ENCODE measurements around the gene PRDM16. TPM values are rescaled to one million over a fixed set of nuclear protein-coding genes. Genes with fewer than 3 reads are reported as not detected.

The PRDM16 gene
- total RNA-seq, 1 experiment from 2014 or later = 5.3 TPM

DNA sequence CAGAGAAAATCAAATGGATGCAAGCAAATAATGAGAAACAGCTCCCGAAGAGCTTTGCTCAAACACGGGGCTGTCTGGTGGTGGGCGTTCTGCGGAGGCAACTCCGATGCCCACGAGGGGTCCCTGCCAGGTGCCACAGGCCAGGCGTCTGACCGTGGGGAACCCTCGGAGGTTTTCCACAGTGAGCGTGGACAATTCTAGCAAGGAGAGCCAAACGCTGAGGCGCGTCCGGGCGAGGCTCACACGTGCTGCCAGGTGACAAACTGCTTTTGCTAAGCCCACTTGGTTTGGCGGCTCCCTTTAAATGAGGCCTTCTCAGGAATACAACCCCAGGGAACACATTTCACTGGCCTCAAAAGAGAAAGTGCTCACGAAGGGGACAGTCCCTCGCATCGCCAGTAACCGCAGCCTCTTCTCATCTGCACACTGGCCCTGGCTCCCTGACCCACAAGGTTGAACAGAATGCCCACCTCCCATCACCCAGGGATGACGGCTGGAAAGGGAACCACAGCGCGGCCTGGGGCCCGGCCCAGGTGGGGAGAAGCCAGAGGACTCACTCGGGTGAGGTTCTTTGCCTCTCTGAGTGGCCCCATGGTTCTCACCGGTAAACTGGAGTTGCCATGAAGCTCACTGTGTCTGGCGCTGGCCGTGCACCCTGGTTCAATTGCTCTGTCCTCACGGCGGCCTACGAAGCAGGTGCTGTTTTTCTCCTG lies 97.4 kb downstream of the PRDM16 start:
- no peak for DNase-seq
- H3K27me3 Mint-ChIP-seq (ENCODE audit: insufficient read depth, unreplicated experiment) = no peaks in the 10 kb centered on the region
- no TSS peak for BruUV-seq (replicated peaks)

DNA sequence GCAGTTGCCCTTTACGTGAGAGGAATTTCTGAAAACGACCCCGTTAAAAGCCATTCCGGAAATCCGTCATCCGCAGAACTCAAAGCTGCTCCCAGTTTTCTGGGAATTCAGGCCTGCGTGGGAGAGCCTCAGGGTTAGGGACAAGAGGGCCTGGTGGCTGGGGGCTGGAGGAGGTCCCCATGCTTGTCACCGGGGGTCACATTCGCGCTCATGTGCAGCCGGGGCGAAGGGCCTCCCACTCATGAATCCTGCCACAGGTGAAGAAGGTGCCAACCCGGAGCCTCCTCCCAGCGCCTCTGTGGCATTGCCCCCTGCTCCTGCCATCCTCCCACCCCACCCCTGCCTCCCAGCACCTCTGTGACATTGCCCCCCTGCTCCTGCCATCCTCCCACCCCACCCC lies 98.3 kb downstream of the PRDM16 start:
- ChIA-PET POLR2A (no interaction called here), CTCF (no interaction called here)
- H3K9me3 ChIP-seq = no peaks in the 10 kb centered on the region
- no peaks in the 10 kb centered on the region for H3K36me3 Mint-ChIP-seq (ENCODE audit: insufficient read depth, unreplicated experiment)
- H3K27ac Mint-ChIP-seq (ENCODE audit: unreplicated experiment) = no peak overlapping the region
- H3K4me3 Mint-ChIP-seq (ENCODE audit: unreplicated experiment) = no peak overlapping the region
- no peaks in the 10 kb centered on the region for H3K27me3 ChIP-seq (replicated peaks; ENCODE audit: control insufficient read depth, insufficient read depth, low read length)
- H3K27me3 Mint-ChIP-seq (ENCODE audit: insufficient read depth, unreplicated experiment) = no peaks in the 10 kb centered on the region
- BruUV-seq (replicated peaks) = no TSS peak
- intact Hi-C loops (cut with micrococcal nuclease; ENCODE audit: unreplicated experiment) = no loop called here
- DNase-seq = no peak
- H3K36me3 ChIP-seq (ENCODE audit: control insufficient read depth, insufficient read depth, low read length) = no peaks in the 10 kb centered on the region
- no peaks in the 10 kb centered on the region for H3K9me3 Mint-ChIP-seq (ENCODE audit: unreplicated experiment)
- TF ChIP-seq CTCF (IDR thresholded peaks at IDR 0.05; ENCODE audit: insufficient read depth in 1 of 2, low read depth in 1 of 2, low read length in 1 of 2, severe bottlenecking in 1 of 2, unreplicated experiment in 1 of 2) = no peak
- no peak overlapping the region for H3K4me3 ChIP-seq (ENCODE audit: low read depth, low read length)
- no peaks in the 10 kb centered on the region for H3K4me1 Mint-ChIP-seq (ENCODE audit: low read depth, unreplicated experiment)
- H3K4me1 ChIP-seq = peaks cover 10% of the 10 kb centered on the region; the same call in 1 of the 2 replicates

More for the DNA sequence above, 97.4 kb downstream of the PRDM16 start:
- no peaks in the 10 kb centered on the region for H3K4me1 Mint-ChIP-seq (ENCODE audit: low read depth, unreplicated experiment)
- H3K9me3 Mint-ChIP-seq (ENCODE audit: unreplicated experiment) = no peaks in the 10 kb centered on the region
- ChIA-PET POLR2A (no interaction called here), CTCF (no interaction called here)
- no peak overlapping the region for H3K27ac Mint-ChIP-seq (ENCODE audit: unreplicated experiment)
- Histone ChIP-seq H3K4me1 (peaks cover 10% of the 10 kb centered on the region; the same call in 1 of the 2 replicates), H3K4me3 (ENCODE audit: low read depth, low read length) (no peak overlapping the region), H3K27me3 (replicated peaks; ENCODE audit: control insufficient read depth, insufficient read depth, low read length) (no peaks in the 10 kb centered on the region), H3K36me3 (ENCODE audit: control insufficient read depth, insufficient read depth, low read length) (no peaks in the 10 kb centered on the region), H3K9me3 (no peaks in the 10 kb centered on the region)
- TF ChIP-seq CTCF (IDR thresholded peaks at IDR 0.05; ENCODE audit: insufficient read depth in 1 of 2, low read depth in 1 of 2, low read length in 1 of 2, severe bottlenecking in 1 of 2, unreplicated experiment in 1 of 2) = no peak
- no peaks in the 10 kb centered on the region for H3K36me3 Mint-ChIP-seq (ENCODE audit: insufficient read depth, unreplicated experiment)
- intact Hi-C loops (cut with micrococcal nuclease; ENCODE audit: unreplicated experiment) = no loop called here
- H3K4me3 Mint-ChIP-seq (ENCODE audit: unreplicated experiment) = no peak overlapping the region

GRCh38 chr1:3168678-3169077 lies 99.7 kb downstream of the PRDM16 start:
- POLR2A ChIA-PET = no interaction called here
- H3K4me3 Mint-ChIP-seq (ENCODE audit: unreplicated experiment) = no peak overlapping the region
- DNase-seq = no peak
- no peaks in the 10 kb centered on the region for H3K9me3 Mint-ChIP-seq (ENCODE audit: unreplicated experiment)
- no peaks in the 10 kb centered on the region for H3K4me1 Mint-ChIP-seq (ENCODE audit: low read depth, unreplicated experiment)
- H3K27me3 Mint-ChIP-seq (ENCODE audit: insufficient read depth, unreplicated experiment) = no peaks in the 10 kb centered on the region
- Histone ChIP-seq H3K9me3 (no peaks in the 10 kb centered on the region), H3K4me1 (peaks cover 10% of the 10 kb centered on the region; the same call in 1 of the 2 replicates), H3K4me3 (ENCODE audit: low read depth, low read length) (no peak overlapping the region), H3K36me3 (ENCODE audit: control insufficient read depth, insufficient read depth, low read length) (no peaks in the 10 kb centered on the region), H3K27me3 (replicated peaks; ENCODE audit: control insufficient read depth, insufficient read depth, low read length) (no peaks in the 10 kb centered on the region)
- H3K27ac Mint-ChIP-seq (ENCODE audit: unreplicated experiment) = no peak overlapping the region
- intact Hi-C loops (cut with micrococcal nuclease; ENCODE audit: unreplicated experiment) = no loop called here
- no TSS peak for BruUV-seq (replicated peaks)
- CTCF ChIA-PET = no interaction called here
- H3K36me3 Mint-ChIP-seq (ENCODE audit: insufficient read depth, unreplicated experiment) = no peaks in the 10 kb centered on the region
- TF ChIP-seq CTCF (IDR thresholded peaks at IDR 0.05; ENCODE audit: insufficient read depth in 1 of 2, low read depth in 1 of 2, low read length in 1 of 2, severe bottlenecking in 1 of 2, unreplicated experiment in 1 of 2) = no peak
